Left forelimb (tissue), 1 donor: ENCODE data around the gene DCPS.
"Not testable (repeated sequence)": the region's sequence is repeated elsewhere in the genome, so short reads cannot be mapped to it uniquely, and the experiment has no call there.

Experiments used
- DNase-seq: peaks from one replicate; pipeline ENCODE4 v3.0.0-alpha.2; 2018; ENCODE audit warnings: low spot score

The DCPS gene

GRCh38 chr11:126288237-126288636 is 15.6 kb upstream of the DCPS start:
- DNase-seq: no peak

- DNase-seq: no peak
Observed at GRCh38 chr11:126290887-126291286, 13.0 kb upstream of the DCPS start.

- no peak for DNase-seq
Observed at GRCh38 chr11:126293726-126294125, 10.1 kb upstream of the DCPS start.

- no peak for DNase-seq
Observed at GRCh38 chr11:126297004-126297403, 6.9 kb upstream of the DCPS start.

GRCh38 chr11:126304457-126305075 is 706 bp downstream of the DCPS start:
- no peak for DNase-seq

DNA sequence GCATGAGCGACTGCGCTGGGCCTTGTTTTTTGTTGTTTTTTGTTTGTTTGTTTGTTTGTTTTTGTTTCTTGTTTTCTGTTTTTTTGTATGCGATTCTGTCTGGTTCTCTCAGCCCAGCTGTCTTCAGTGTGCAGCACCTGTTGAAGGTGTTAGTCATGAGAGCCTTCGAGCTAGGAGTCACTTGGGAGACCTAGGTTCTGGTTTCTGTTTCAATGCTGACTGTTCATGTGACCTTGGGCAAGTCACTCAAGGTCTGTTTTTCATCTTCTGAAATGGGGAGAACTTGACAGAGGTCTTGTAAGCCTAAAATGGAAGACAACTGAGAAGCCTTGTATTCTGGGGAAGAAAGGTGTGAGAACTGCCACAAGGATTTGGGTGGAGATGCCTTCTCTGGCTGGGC is 1.8 kb downstream of the DCPS start:
- no peak for DNase-seq

GRCh38 chr11:126307706-126308105 is 3.8 kb downstream of the DCPS start:
- no peak for DNase-seq

DNA sequence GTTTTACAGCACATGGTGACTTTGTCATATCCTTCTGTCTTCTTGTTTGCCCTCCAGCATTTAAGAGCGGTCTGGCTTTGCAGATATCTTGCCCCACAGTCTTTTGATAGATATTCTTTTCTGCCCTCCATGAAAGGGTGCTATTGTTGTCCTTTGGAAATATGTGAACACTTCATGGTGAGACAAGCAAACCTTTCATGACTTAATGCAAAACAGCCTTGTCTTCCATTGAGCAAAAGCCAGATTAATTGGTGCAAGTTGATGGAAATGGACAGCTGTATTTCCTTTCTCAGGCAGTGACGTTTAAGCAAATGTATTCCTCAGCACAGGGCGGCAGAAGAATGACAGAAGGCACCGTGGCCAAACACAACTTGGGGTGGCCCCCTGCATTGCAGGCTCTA is 4.4 kb downstream of the DCPS start:
- no peak for DNase-seq

DNA sequence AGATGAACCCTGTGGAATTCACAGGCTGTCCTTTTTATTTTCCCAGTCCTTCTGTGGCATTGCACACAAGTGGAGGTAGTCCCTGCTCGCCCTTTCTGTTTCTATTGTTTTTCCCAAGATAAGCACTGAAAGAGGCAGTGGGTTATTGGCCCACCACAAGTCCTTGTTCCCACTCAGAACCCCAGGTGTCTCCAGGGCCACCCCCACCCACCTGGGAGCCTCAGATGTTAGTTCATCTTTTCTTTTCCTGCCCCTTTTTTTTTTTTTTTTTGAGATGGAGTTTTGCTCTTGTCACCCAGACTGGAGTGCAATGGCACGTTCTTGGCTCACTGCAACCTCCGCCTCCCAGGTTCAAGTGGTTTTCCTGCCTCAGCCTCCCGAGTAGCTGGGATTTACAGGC is 4.9 kb downstream of the DCPS start:
- DNase-seq: not testable (repeated sequence)

DNA sequence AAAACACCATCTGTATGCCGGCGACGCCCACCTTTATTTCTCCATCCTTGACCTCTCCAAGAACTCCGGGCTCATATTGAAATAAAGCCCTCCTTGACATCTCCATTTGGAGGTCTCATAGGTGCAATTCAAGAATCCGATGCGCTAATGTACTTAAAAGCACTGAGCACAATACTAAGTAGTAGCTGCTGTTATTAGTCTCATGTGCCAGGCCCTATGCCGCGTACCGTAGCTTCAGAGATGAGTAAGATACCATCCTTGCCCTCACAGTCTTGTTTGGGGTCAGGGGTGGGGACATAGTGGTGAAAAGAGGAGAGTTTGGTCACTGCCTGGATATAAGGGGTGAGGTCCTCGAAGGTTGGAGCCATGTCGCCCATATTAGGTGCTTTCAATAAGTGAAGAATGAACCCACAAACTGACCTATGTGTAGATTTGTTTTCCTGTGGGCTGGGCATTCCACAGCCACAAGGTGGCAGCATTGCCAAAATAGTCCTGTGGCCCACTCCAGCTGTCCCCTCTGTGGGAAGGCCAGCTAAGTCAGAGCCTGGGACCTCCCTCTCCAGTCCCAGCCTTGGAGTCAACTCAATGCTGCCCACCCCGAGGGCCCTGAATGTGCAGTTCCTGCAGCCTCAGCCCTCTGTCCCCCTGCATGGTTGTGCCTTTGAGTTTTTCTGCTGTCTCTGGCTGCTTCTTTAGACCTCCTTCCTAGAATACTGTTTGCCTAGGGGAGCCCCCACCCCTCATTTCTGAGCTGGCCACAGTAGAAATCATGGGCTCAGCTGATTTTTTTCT is 6.5 kb downstream of the DCPS start:
- peak; percentile 81 for DNase-seq

GRCh38 chr11:126310992-126311310 is 7.1 kb downstream of the DCPS start:
- DNase-seq: no peak

DNA sequence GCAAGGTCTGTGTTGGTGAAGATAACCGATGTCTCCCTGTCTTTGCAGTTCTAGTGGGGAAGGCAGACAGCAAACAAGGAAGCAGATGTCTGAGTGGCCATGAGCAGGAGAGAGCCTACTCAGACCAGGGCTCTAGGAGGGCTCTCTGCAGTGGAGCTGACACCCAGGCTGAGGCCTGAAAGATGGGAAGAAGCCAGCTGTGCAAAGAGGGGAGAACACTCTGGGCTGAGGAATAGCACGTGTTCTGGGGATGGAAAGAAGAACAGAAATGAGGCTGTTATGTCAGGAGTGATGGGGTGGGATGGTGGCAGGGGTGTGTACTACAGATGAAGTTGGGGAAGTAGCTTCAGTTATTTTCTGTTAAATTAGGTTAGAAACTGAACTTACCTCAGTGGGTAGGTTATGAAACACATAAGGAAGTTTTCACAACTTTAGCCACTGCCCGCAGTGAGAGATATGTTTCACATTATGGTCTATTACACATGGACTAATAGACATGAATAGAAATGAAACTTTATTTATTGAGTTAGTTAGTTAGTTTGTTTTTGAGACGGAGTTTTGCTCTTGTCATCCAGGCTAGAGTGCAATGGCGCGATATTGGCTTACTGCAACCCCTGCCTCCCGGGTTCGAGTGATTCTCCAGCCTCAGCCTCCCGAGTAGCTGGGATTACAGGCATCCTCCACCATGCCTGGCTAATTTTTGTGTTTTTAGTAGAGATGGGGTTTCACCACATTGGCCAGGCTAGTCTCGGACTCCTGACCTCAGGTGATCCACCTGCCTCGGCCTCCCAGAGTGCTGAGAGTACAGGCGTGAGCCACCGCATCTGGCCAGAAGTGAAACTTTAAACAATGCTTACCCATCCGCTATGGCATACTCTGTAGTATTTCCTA is 7.8 kb downstream of the DCPS start:
- DNase-seq: no peak

- peak; percentile 50 for DNase-seq
Observed at GRCh38 chr11:126312961-126313360, 9.1 kb downstream of the DCPS start.

- no peak for DNase-seq
Observed at GRCh38 chr11:126313826-126314225, 10.0 kb downstream of the DCPS start.

DNA sequence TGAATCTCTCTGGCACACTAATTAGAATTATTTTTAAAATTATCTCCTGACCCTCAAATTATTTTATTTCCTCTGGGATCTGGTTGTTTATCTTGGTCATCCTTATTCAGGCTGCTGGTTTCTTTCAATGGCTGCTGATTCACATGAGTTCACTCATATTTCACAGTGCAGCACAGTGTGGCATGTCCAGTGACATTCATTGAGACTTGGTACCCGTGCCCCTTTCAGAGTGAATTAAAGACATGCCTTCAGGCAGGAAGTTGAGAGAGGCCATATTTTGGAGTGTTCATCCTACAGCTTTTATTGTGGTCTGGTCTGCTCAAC is 13.5 kb downstream of the DCPS start:
- no peak for DNase-seq

- DNase-seq: peak; percentile 89
Observed at GRCh38 chr11:126317756-126318573, 14.1 kb downstream of the DCPS start.

DNA sequence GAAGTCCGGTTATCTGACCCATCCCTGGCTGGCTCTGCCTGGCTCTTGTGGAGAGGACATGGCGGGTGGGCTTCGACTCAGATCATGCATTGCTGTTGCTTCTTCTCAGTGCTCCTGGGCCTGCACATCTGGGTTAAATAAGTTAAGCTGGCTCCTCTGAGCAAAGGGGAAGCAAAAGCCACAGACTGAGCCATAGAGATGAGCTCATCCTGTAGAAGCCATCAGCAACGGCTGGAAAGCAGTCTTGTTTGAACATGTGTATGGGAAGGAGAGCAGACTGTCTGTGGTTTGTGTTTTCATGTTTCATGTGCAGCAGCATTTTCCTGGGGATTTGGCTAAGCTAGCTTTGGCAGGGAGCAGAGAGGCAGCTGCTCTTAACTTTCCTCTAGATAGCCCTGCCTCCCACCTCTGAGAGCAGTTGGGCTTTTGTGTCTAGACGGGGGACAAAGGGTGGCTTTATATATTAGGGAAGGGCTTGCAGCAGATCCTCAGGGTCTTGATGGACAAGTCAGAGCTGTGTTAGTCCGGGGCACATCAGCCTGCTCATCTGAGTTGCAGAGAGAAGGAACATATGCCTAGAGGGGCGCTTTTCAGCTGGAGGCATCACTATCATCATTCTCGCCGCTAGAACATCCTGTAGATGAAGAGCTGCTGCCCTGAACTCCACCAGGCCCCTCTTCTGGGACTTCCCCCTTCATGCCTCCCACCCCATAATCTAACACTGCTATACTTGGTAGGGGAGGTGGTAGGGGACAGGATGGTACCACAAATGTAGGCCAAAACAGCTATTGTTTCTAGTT is 14.9 kb downstream of the DCPS start:
- peak; percentile 82 for DNase-seq

DNA sequence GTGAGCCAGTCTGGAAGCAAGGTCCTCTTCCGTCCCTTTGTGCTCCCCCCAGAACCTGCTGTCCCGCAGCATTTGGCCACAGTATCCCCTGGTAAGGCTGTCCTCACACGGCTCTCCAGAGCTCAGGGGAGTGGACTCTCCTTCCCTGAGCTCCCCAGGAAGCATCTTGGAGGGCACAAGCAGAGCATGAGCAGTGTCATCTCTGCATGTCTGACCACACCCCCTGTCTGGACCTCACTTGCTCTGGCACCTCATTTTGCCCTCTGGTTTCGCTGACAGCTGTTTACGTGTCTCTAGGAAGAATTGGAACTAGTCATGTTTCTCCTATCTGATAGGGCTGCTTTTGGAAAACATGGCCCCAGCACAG is 15.5 kb downstream of the DCPS start:
- no peak for DNase-seq

DNA sequence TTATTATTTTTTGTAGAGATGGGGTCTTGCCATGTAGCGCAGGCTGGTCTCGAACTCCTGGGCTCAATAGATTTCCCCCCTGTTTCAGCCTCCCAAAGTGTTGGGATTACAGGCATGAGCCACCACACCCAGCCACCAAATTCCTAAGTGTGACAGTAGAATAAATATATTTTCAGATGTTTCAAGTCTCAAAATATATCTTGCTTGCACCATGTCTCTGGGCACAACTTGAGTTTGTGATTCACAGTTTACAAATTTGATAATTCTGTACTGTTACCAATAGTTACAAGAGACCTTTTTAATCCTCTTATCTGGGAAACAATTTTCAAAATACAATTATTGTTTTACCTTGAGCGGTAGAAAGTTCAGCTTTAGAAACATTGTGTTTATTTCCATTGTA is 19.1 kb downstream of the DCPS start:
- DNase-seq: no peak

DNA sequence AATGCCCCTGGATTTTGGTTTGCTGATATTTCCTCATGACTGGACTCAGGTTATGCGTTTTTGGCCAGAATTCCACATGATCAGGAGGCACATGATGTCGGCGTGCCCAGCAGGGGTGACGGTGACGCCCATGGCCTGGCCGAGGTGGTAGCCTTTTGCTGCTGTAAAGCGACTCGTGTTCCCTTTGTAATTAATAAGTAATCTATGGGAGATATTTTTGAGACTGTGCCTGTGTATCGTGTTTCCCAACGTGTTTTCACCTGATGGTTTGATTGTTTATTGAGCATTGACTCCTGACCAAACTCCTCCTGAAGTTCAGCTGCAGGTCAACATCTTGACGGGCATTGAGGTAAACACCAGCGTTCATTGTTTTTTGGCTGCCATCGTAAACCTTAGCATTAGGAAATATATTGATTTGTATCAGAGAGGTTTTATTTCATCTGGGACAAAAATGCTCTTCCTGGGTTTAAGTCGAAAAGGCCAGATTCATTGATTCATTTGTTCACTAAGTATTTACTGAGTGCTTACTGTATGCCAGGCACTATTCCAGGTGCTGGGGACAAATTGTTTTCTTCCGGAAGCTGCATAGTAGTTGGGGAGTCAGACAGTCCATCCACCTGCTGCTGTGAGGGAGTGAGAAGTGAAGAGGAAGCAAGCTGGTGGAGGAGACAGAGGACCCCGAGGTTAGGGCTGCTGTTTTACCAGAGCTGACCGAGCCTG is 23.6 kb downstream of the DCPS start:
- DNase-seq: no peak

DNA sequence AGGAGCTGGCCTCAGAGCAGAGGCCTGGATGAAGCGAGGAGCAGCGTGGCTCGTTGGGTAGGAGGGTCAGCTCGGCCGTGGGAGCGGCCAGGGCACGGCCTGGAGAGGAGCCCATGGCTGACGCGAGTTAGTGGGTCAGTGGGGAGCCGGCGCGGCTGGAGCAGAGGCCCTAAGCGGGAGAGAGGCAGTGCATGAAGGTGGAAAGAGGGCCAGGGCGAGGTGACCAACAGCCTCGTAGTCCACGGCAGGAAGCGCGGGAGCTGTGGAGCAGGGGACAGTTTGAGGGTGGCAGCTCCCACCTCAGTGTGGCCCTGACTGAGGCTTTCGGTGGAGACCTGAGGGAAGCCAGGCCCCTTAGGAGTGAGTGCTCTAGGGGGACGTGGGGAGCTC is 24.1 kb downstream of the DCPS start:
- DNase-seq: no peak
